Right lobe of liver (tissue), 4 donors: Measurements from ENCODE around the gene GPRIN3.

ENCODE experiments used
- POLR2A ChIP-seq: fragments of 450-650 bp; IDR thresholded peaks from one replicate; pipeline ENCODE4 v1.6.1; 2017; ENCODE audit warnings: antibody characterized with exemption, mild to moderate bottlenecking
- TF ChIP-seq, protein P1 (sequence below), 4 donors: fragments of 200-600 bp in 3 of 4; fragments of 450-650 bp in 1 of 4; IDR thresholded peaks; one replicate each; pipeline versions ENCODE4 v1.5.1 to v1.8.0; 2016 to 2022; ENCODE audit warnings: antibody characterized with exemption in 4 of 4, mild to moderate bottlenecking in 2 of 4
- donor health status: DM: no; HTN: no; CAD: no.
- donor health status: DM: no; HTN: no; CAD: no.
- donor health status: DM: no; HTN: yes; CAD: no.

DNA sequence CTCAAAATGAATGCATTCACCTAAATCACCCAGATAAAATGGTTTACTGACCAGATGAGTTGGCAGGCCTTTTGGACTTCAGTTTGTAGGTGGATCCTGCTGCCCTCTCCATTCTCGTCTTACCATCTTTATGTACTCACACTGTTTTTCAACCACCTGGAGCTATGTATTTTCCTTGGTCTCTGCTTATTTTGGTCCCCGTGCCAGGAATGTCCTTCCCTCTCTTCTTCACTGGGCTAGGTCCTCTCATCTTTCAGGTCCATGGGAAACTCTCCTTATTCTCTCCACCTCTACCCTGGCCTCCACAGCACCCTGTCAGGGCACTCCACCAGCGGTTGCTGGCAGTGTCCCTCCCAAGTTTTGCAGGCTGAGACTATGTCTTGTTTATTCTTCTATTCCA, 2.6 kb downstream of the GPRIN3 start:
- TF ChIP-seq, protein P1, sequence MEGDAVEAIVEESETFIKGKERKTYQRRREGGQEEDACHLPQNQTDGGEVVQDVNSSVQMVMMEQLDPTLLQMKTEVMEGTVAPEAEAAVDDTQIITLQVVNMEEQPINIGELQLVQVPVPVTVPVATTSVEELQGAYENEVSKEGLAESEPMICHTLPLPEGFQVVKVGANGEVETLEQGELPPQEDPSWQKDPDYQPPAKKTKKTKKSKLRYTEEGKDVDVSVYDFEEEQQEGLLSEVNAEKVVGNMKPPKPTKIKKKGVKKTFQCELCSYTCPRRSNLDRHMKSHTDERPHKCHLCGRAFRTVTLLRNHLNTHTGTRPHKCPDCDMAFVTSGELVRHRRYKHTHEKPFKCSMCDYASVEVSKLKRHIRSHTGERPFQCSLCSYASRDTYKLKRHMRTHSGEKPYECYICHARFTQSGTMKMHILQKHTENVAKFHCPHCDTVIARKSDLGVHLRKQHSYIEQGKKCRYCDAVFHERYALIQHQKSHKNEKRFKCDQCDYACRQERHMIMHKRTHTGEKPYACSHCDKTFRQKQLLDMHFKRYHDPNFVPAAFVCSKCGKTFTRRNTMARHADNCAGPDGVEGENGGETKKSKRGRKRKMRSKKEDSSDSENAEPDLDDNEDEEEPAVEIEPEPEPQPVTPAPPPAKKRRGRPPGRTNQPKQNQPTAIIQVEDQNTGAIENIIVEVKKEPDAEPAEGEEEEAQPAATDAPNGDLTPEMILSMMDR (IDR thresholded peaks at IDR 0.05), result no peak
- no peak for TF ChIP-seq POLR2A
